ENCODE results near the gene ARIH2.

The ARIH2 gene

DNA sequence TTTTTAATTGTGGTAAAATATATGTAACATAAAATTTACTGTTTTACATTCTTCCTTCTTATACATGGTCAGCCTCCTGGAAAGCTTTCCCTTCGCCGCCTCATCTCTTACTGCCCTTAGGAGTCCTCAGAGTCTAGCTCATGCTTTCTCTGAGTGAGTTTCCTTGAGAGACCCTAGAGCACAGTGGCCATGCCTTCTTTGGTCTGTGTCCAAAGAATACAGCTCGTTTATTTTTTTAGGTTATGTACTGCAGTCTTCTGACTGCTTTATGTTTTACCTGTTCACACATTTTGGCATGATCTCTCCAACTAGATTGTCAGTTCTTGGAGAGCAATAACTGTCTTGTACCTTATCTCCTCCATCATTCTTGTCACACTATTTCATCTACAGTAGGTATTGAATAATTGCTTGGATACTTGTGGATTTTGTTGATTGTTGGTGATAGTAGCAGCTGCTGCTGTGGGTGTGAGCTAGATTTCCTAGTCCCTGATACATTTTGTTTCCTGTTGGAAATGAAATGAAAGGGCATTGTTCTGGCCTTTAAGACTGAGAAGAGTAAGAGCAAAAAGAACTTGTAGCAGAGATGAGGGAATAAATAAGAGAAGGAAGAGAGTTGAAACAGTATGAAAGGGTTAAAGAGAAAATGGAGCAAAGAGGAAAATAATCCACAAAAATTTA, 10.9 kb downstream of the ARIH2 start:
- H3K4me3 ChIP-seq (ENCODE audit: low read depth, low read length), result no peak overlapping the region
- TF ChIP-seq, protein P1, sequence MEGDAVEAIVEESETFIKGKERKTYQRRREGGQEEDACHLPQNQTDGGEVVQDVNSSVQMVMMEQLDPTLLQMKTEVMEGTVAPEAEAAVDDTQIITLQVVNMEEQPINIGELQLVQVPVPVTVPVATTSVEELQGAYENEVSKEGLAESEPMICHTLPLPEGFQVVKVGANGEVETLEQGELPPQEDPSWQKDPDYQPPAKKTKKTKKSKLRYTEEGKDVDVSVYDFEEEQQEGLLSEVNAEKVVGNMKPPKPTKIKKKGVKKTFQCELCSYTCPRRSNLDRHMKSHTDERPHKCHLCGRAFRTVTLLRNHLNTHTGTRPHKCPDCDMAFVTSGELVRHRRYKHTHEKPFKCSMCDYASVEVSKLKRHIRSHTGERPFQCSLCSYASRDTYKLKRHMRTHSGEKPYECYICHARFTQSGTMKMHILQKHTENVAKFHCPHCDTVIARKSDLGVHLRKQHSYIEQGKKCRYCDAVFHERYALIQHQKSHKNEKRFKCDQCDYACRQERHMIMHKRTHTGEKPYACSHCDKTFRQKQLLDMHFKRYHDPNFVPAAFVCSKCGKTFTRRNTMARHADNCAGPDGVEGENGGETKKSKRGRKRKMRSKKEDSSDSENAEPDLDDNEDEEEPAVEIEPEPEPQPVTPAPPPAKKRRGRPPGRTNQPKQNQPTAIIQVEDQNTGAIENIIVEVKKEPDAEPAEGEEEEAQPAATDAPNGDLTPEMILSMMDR (IDR thresholded peaks at IDR 0.05; ENCODE audit: control insufficient read depth, extremely low read depth, insufficient read depth), result no peak
- no peak for DNase-seq (ENCODE audit: low read depth)

DNA sequence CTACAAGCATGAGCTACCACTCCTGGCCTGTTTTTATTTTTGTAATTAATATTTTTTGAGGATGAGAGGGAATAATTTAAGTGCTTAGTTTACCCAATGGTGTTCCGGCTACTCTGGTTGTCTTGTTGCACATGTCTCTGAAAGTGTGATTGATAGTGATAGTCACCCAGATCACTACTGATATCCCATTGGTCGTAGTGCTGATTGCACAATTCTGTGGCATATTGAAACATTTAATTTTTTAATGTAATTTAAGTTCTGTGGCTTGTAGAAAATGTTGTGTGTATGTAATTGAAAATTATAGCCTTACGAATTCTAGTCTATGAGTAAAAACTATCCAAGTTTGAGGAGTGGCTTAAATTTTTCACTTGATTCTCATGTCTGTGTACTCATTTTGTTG, 11.9 kb downstream of the ARIH2 start:
- DNase-seq (ENCODE audit: low read depth), result no peak
- TF ChIP-seq, protein P1 (IDR thresholded peaks at IDR 0.05; ENCODE audit: control insufficient read depth, extremely low read depth, insufficient read depth), result no peak
- H3K4me3 ChIP-seq (ENCODE audit: low read depth, low read length), result no peak overlapping the region

DNA sequence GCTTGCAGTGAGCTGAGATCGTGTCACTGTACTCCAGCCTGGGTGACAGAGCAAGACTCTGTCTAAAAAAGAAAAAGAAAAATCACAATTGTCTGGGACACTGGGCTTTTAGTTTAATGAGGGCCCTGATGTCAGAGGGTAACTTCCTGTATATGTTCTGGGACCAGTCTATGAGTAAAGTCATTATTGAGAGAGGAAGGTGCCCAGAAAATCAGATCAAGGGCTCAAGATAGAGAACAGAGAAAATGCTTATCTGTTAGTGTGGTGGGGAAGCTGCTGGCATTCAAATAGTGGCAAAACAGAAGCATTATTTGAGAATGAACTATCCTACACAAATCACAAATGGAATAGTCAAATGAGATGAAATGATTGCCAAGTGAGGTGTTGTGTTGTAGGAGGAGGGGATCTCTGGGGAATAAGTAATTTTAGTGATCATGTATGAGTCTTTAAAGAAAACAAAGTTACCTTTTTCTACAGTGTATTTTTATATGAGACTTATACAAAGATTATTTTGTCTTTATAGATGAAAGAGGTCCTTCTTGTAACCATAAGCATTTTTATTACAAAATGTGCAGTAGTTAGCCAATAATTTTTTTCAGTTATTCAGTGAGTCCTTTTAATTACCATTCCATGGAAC, 13.4 kb downstream of the ARIH2 start:
- no peak for DNase-seq (ENCODE audit: low read depth)
- TF ChIP-seq, protein P1 (IDR thresholded peaks at IDR 0.05; ENCODE audit: control insufficient read depth, extremely low read depth, insufficient read depth), result no peak
- no peak overlapping the region for H3K4me3 ChIP-seq (ENCODE audit: low read depth, low read length)

DNA sequence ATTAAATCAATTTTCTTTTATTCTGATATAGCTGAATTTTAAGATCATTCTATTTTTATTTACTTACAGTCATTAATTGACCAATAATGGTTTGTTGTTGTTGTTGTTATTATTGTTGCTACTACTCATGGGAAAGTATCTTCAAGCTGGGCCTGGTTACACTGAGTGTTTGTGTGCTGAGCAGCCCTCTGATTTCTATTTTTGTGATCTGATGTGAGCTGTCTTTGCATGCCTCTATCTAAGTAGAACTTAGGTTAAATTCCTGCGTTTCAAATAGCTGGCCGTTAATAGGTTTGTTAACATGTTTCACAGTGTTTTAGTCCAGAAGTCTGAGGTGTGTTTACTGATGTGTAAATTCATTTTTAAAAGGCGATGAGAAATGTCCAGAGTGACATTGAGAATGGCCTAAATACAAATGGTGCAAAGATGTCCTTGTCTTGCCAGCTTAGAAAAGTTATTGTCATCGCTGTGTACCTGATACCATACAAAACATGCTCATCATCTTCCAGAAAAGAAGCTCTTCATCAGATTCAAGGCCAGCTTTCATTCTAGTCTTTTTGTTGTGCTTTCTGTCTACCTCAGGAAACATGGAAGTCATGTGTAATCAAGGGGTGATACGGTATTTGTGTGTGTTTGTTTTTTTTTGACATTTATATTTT, 15.8 kb downstream of the ARIH2 start:
- TF ChIP-seq, protein P1 (IDR thresholded peaks at IDR 0.05; ENCODE audit: control insufficient read depth, extremely low read depth, insufficient read depth), result no peak
- no peak for DNase-seq (ENCODE audit: low read depth)
- H3K4me3 ChIP-seq (ENCODE audit: low read depth, low read length), result no peak overlapping the region

DNA sequence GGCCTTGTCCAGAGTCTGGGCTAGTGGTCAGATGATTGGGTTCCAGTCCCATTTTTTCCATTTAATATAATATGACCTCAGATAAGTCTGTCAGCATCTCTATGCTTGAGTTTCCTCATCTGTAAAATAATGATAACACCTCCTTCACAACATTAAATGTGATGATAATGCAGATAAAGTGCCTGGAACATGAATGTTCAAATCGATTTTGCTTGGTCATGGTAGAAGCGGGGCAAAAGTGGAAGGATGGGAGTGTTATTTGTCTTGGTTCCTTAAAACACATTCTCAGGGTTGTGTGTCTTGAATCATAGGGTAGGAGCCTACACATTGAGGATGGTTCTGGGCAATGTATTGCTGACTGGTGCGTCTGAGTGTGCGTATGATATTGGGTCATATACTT, 16.9 kb downstream of the ARIH2 start:
- no peak overlapping the region for H3K4me3 ChIP-seq (ENCODE audit: low read depth, low read length)
- DNase-seq (ENCODE audit: low read depth), result no peak
- TF ChIP-seq, protein P1 (IDR thresholded peaks at IDR 0.05; ENCODE audit: control insufficient read depth, extremely low read depth, insufficient read depth), result no peak

DNA sequence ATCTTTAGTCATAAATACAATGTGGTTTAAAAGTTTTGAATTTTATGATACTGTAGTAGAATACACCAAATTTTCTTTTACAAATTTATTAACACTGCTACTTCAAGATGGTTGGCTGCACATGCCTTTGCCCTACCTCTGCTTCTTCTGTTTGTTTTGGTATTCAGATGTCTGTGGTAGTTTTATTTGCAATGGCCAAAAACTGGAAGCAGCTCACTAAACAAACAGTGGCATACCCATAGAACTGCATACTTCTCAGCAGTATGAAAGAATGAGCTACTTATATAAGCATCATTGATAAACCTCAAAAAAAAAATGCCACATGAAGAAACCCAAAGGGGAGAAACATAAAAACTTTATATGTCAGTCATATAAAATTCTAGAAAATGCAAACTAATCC, 19.5 kb downstream of the ARIH2 start:
- TF ChIP-seq, protein P1 (IDR thresholded peaks at IDR 0.05; ENCODE audit: control insufficient read depth, extremely low read depth, insufficient read depth), result no peak
- H3K4me3 ChIP-seq (ENCODE audit: low read depth, low read length), result no peak overlapping the region
- no peak for DNase-seq (ENCODE audit: low read depth)
